ENCODE results near the gene SFXN5. TPM values are rescaled to one million over a fixed set of nuclear protein-coding genes. Genes with fewer than 3 reads are reported as not detected.

The SFXN5 gene
- total RNA-seq, 6 experiments from 2014 or later = 10.2 to 17.0 (median 14.7) TPM

- DNase-seq = no peak
- Mint-ChIP-seq H3K4me1 (ENCODE audit: low read depth) (no peaks in the 10 kb centered on the region), H3K27ac (no peak overlapping the region), H3K27me3 (ENCODE audit: insufficient read depth) (peaks cover 5% of the 10 kb centered on the region; the same call in 1 of the 2 replicates), H3K9me3 (no peaks in the 10 kb centered on the region), H3K36me3 (ENCODE audit: low read depth) (no peaks in the 10 kb centered on the region), H3K4me3 (no peak overlapping the region)
- TF ChIP-seq, protein P1, sequence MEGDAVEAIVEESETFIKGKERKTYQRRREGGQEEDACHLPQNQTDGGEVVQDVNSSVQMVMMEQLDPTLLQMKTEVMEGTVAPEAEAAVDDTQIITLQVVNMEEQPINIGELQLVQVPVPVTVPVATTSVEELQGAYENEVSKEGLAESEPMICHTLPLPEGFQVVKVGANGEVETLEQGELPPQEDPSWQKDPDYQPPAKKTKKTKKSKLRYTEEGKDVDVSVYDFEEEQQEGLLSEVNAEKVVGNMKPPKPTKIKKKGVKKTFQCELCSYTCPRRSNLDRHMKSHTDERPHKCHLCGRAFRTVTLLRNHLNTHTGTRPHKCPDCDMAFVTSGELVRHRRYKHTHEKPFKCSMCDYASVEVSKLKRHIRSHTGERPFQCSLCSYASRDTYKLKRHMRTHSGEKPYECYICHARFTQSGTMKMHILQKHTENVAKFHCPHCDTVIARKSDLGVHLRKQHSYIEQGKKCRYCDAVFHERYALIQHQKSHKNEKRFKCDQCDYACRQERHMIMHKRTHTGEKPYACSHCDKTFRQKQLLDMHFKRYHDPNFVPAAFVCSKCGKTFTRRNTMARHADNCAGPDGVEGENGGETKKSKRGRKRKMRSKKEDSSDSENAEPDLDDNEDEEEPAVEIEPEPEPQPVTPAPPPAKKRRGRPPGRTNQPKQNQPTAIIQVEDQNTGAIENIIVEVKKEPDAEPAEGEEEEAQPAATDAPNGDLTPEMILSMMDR (IDR thresholded peaks at IDR 0.05) = no peak
Observed at GRCh38 chr2:72959554-72959953, 112.0 kb downstream of the SFXN5 start.

GRCh38 chr2:72958542-72959385, 112.7 kb downstream of the SFXN5 start:
- Mint-ChIP-seq H3K9me3 (no peaks in the 10 kb centered on the region), H3K27me3 (ENCODE audit: insufficient read depth) (peaks cover 4% of the 10 kb centered on the region), H3K4me1 (ENCODE audit: low read depth) (no peaks in the 10 kb centered on the region), H3K36me3 (ENCODE audit: low read depth) (no peaks in the 10 kb centered on the region), H3K4me3 (no peak overlapping the region), H3K27ac (no peak overlapping the region)
- no peak for DNase-seq
- TF ChIP-seq, protein P1 (IDR thresholded peaks at IDR 0.05) = no peak

DNA sequence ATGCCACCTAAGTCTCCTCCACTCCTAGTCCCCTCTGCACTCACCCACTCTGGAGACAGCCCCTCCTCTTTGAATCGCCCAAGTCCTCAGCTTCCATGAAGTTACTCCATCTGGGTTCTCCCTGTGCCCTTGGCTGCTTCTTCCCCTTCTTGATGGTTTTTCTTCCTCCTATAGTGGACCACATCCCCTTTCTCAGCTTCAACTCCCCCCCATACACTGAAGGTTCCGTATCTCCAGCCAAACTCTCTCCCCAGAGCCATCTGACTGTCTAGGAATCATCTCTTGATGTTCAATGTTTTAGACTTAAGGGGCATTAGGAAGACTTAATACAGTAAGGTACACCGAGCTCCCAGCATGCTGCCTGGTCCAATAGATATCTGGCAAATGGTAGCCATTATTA, 114.6 kb downstream of the SFXN5 start:
- TF ChIP-seq, protein P1 (IDR thresholded peaks at IDR 0.05) = no peak
- H3K4me3 Mint-ChIP-seq = no peak overlapping the region
- DNase-seq = no peak
- H3K9me3 Mint-ChIP-seq = no peaks in the 10 kb centered on the region
- no peaks in the 10 kb centered on the region for H3K36me3 Mint-ChIP-seq (ENCODE audit: low read depth)
- H3K27ac Mint-ChIP-seq = no peak overlapping the region
- peaks cover 4% of the 10 kb centered on the region for H3K27me3 Mint-ChIP-seq (ENCODE audit: insufficient read depth)
- no peaks in the 10 kb centered on the region for H3K4me1 Mint-ChIP-seq (ENCODE audit: low read depth)

DNA sequence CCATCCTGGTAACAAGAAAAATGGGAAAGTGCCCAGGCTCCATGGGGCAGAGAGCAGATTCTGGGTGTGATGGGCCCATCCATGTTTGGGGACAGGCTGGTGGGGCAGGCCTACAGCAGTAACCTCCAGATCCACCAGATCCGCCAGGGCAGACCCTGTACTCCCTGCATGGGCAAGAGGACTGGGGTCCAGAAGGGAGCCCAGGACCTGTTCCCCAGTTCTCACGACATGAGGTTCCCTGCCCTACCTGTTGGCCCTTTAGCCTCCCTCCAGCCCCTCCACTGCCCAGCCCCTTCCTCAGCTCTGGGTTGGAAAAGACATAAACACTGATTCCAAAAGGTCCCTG, 115.5 kb downstream of the SFXN5 start:
- no peak overlapping the region for H3K27ac Mint-ChIP-seq
- no peaks in the 10 kb centered on the region for H3K4me1 Mint-ChIP-seq (ENCODE audit: low read depth)
- no peaks in the 10 kb centered on the region for H3K36me3 Mint-ChIP-seq (ENCODE audit: low read depth)
- no peaks in the 10 kb centered on the region for H3K9me3 Mint-ChIP-seq
- TF ChIP-seq, protein P1 (IDR thresholded peaks at IDR 0.05) = no peak
- DNase-seq = no peak
- peaks cover 4% of the 10 kb centered on the region for H3K27me3 Mint-ChIP-seq (ENCODE audit: insufficient read depth)
- no peak overlapping the region for H3K4me3 Mint-ChIP-seq

DNA sequence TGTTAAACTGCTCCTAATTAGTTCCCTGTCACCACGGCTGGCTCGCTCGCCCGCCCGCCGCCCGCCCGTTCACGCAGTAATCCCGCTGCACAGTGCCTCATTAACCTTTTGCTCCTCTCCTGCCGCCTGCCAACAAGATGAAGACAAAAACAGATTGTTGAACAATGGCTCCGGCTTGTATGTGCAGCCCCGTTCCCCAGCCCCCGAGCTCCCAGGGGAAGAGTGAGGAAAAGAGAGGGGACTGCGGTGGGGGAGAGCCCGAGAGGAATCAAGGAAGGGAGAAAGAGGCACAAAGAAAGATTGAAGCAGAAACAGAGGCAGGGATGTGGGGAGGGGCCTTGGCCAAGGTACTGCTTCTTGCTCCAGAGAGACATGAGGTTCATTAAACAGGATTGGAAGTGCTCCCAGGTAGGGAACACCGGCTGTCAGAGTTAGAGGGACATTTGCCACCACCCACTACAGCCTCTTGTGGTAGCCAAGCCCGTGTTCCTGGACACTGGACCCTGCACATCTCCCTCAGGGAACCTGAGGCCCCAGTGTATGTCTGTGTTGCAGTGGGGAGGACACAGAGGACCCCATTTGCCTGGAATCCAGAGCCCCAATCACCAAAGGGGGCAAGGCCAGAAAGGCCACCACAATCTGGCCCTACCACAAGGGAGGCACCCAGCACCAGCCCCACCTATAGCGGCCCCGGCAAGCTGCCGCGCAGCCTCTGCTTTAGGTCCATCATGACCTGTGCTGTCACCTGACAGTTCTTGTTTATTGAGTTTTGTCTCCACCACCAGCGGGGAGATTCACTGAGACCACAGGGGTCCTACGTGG, 116.1 kb downstream of the SFXN5 start:
- DNase-seq = no peak
- Mint-ChIP-seq H3K27ac (no peak overlapping the region), H3K27me3 (ENCODE audit: insufficient read depth) (peaks cover 4% of the 10 kb centered on the region), H3K4me3 (no peak overlapping the region), H3K9me3 (no peaks in the 10 kb centered on the region), H3K4me1 (ENCODE audit: low read depth) (no peaks in the 10 kb centered on the region), H3K36me3 (ENCODE audit: low read depth) (no peaks in the 10 kb centered on the region)
- TF ChIP-seq, protein P1 (IDR thresholded peaks at IDR 0.05) = no peak
